ENCODE data around the gene AKT3.
A peak's percentile ranks its signal among the peaks of the same experiment; 100 is the strongest.

Gene AKT3

DNA sequence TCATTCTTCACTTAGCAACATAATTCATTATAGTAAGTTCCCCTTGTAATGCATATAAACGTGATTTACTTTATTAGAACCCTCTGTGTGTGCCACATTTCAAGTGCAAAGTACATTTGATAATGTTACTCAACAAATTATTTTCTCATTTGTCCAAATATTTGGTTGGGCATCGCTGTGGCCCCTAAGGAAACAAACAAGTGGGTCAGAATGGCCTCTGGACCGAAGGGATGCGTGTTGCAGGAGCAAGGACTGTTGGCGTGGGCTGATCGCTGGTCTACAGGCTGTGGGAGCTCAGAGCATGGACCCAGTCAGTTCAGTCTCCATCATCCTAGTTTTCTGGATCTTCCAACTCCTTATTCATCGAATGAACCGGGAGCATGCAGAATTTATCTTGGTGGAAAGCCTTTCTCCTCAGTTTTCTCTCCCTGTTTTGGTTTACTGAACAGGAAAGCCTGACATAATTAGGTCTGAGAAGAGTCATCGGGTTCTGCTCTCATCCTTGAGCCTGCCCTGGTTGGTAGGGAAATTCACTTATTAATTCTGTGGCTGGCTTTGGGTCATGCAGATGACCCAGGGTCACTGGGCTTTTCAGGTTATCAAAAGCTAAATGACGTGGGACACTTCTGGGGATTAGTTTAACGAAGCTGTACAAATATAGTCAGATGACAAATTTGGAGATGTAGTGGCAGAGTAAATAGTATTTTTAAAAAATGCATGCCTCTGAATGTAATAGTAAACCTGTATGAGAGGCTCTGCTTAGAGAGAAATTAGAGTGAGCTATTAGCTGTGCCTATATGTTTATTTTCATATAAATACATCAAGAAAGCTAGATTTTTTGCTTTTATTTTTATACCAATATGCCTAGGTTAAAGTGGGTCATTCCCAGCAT is 394.0 kb downstream of the AKT3 start:
- no peak for DNase-seq

GRCh38 chr1:243454328-243454997 is 395.6 kb downstream of the AKT3 start:
- no peak for DNase-seq

- DNase-seq, result no peak
Measured at GRCh38 chr1:243452092-243452491, 398.0 kb downstream of the AKT3 start.

- DNase-seq, result no peak
Measured at GRCh38 chr1:243449373-243449772, 400.7 kb downstream of the AKT3 start.

DNA sequence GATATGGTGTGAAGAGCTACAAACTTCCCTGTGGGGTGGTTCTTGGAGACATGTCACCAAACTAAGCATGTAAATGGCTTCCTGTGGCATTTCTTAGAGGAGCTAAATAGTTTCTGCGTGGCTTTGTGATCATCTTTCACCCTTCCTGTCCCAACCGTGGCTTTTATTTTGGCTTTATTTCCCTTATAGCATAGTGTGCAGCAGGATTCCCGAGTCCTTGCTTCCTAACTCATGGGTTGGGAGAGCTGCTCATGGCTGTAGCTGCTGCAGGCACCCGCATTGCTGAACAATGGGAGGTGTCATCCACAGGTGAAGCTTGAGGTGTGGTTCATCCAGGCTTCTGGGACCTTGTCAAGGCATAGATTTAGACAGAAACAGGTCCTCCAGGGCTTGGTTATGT is 402.2 kb downstream of the AKT3 start:
- DNase-seq, result no peak

DNA sequence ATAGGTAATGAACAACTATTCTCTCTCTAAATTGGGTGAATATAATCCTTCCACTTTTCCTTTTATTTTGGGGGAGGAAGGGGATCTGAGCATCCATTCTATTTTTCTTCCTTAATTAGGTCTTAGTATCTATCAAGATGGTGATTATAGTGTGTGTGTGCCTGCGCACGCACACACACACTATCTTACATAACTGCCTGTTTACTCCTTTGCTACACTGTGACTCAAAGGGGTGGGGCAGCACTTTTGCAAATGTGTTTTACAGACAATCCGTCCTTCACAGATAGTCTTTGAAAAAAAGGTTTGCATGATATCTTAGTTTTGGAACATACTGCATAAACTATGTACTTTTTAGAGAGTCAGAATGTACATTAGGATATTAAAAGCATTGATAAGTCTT is 402.7 kb downstream of the AKT3 start:
- DNase-seq, result peak; percentile 18

- no peak for DNase-seq
Measured at GRCh38 chr1:243443557-243443956, 406.5 kb downstream of the AKT3 start.

DNA sequence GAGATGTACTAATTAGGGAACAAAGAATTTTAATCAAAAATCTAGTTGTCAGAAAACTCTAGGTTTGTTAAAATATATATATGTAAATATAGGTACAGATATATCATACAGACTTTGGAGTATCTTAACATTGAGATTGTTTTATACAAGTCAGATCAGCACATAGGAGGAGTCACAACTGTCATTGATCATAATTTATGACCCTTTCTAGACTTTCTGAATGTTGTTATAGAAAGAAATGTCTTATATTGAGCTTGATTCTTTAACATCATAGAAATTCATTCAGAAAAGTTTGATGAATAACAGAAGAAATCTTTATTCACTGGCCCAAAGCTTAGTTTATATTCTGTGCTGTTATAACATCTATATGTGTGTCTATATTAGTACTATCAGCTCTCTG is 408.4 kb downstream of the AKT3 start:
- DNase-seq, result no peak

- DNase-seq, result no peak
Measured at GRCh38 chr1:243440406-243440805, 409.6 kb downstream of the AKT3 start.

DNA sequence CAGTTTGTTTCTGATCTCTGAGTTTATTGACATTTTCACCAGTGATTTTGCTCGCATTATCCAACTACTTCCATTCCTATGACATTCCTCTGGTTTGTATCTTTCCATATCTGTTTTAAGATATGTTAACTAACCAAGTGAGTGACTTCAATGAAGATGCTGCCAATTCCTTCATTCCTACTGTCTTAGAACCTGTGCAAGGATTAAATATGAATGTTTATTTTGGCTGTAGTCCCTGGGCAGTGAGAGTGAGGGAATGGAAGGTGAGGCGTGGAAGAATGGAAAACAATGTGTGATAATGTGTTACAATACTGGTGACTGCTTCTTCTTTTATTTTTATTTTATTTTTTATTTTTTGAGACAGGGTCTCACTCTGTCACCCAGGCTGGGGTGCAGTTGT is 411.2 kb downstream of the AKT3 start:
- no peak for DNase-seq

Measured in NCI-H69 (cell line).